ENCODE data around the gene TYW1B. TPM values are rescaled to one million over a fixed set of nuclear protein-coding genes. Genes with fewer than 3 reads are reported as not detected.
"Not testable (repeated sequence)": the region's sequence is repeated elsewhere in the genome, so short reads cannot be mapped to it uniquely, and the experiment has no call there.

TYW1B gene
- total and polyA plus RNA-seq, 4 donors: 0.90 to 10.1 (median 1.6) TPM

GRCh38 chr7:72751978-72752377 lies 76.0 kb downstream of the TYW1B start:
- Histone ChIP-seq H3K9me3 (ENCODE audit: control insufficient read depth in 4 of 4, insufficient read depth in 3 of 4, low read length in 3 of 4) (no peaks in the 10 kb centered on the region), H3K4me3 (no peak overlapping the region), H3K36me3 (ENCODE audit: control insufficient read depth in 4 of 4, insufficient read depth in 4 of 4, low read length in 4 of 4) (peaks cover 0 to 1% (median 0%) of the 10 kb centered on the region in 4 donors), H3K27ac (ENCODE audit: low read depth in 1 of 2, low read length in 1 of 2) (no peak overlapping the region), H3K9ac (ENCODE audit: insufficient read depth in 1 of 2, low read length in 2 of 2) (no peak overlapping the region), H3K27me3 (ENCODE audit: control insufficient read depth in 3 of 3, insufficient read depth in 3 of 3, low read length in 2 of 3) (no peaks in the 10 kb centered on the region), H3K4me1 (ENCODE audit: control insufficient read depth in 5 of 5, insufficient read depth in 5 of 5, low read length in 5 of 5) (no peaks in the 10 kb centered on the region)
- 84 to 86% methylated on average over 2 of the region's 2 CpGs for WGBS, 2 donors
- no peak for DNase-seq
- TF ChIP-seq CTCF (IDR thresholded peaks at IDR 0.05; ENCODE audit: control extremely low read depth, extremely low read depth): no peak
- ATAC-seq (ENCODE audit: insufficient read depth, low FRiP score): no peak

GRCh38 chr7:72751378-72751777 lies 76.6 kb downstream of the TYW1B start:
- no peak overlapping the region for H3K27ac ChIP-seq (ENCODE audit: low read depth in 1 of 2, low read length in 1 of 2)
- no peak for ATAC-seq (ENCODE audit: insufficient read depth, low FRiP score)
- H3K4me1 ChIP-seq (ENCODE audit: control insufficient read depth in 5 of 5, insufficient read depth in 5 of 5, low read length in 5 of 5): no peaks in the 10 kb centered on the region
- no peaks in the 10 kb centered on the region for H3K27me3 ChIP-seq (ENCODE audit: control insufficient read depth in 3 of 3, insufficient read depth in 3 of 3, low read length in 2 of 3)
- H3K4me3 ChIP-seq: no peak overlapping the region
- peaks cover 0 to 1% (median 0%) of the 10 kb centered on the region in 4 donors for H3K36me3 ChIP-seq (ENCODE audit: control insufficient read depth in 4 of 4, insufficient read depth in 4 of 4, low read length in 4 of 4)
- no peak for TF ChIP-seq CTCF (IDR thresholded peaks at IDR 0.05; ENCODE audit: control extremely low read depth, extremely low read depth)
- 96 to 97% methylated on average over 2 of the region's 2 CpGs for WGBS, 2 donors
- no peaks in the 10 kb centered on the region for H3K9me3 ChIP-seq (ENCODE audit: control insufficient read depth in 4 of 4, insufficient read depth in 3 of 4, low read length in 3 of 4)
- no peak for DNase-seq
- no peak overlapping the region for H3K9ac ChIP-seq (ENCODE audit: insufficient read depth in 1 of 2, low read length in 2 of 2)

GRCh38 chr7:72748649-72749048 lies 79.4 kb downstream of the TYW1B start:
- H3K4me1 ChIP-seq (ENCODE audit: control insufficient read depth in 5 of 5, insufficient read depth in 5 of 5, low read length in 5 of 5); H3K9me3 ChIP-seq (ENCODE audit: control insufficient read depth in 4 of 4, insufficient read depth in 3 of 4, low read length in 3 of 4); H3K4me3 ChIP-seq; H3K27ac ChIP-seq (ENCODE audit: low read depth in 1 of 2, low read length in 1 of 2); ATAC-seq (ENCODE audit: insufficient read depth, low FRiP score); H3K27me3 ChIP-seq (ENCODE audit: control insufficient read depth in 3 of 3, insufficient read depth in 3 of 3, low read length in 2 of 3); DNase-seq; H3K36me3 ChIP-seq (ENCODE audit: control insufficient read depth in 4 of 4, insufficient read depth in 4 of 4, low read length in 4 of 4); H3K9ac ChIP-seq (ENCODE audit: insufficient read depth in 1 of 2, low read length in 2 of 2): not testable (repeated sequence)

- not testable (repeated sequence) for H3K27me3 ChIP-seq (ENCODE audit: control insufficient read depth in 3 of 3, insufficient read depth in 3 of 3, low read length in 2 of 3); H3K27ac ChIP-seq (ENCODE audit: low read depth in 1 of 2, low read length in 1 of 2); ATAC-seq (ENCODE audit: insufficient read depth, low FRiP score); H3K4me3 ChIP-seq; H3K9me3 ChIP-seq (ENCODE audit: control insufficient read depth in 4 of 4, insufficient read depth in 3 of 4, low read length in 3 of 4); H3K36me3 ChIP-seq (ENCODE audit: control insufficient read depth in 4 of 4, insufficient read depth in 4 of 4, low read length in 4 of 4); H3K4me1 ChIP-seq (ENCODE audit: control insufficient read depth in 5 of 5, insufficient read depth in 5 of 5, low read length in 5 of 5)
- WGBS, 2 donors: 75 to 81% methylated on average over 10 of the region's 10 CpGs
- H3K9ac ChIP-seq (ENCODE audit: insufficient read depth in 1 of 2, low read length in 2 of 2): peak overlapping the region in 1 of 2 donors; percentile 89
- peak; percentile 19 to 85 (median 77) for DNase-seq
These were observed 83.6 kb downstream of the TYW1B start for GRCh38 chr7:72744244-72744926.

GRCh38 chr7:72743801-72744200 lies 84.2 kb downstream of the TYW1B start:
- not testable (repeated sequence) for H3K4me3 ChIP-seq

GRCh38 chr7:72739716-72740115 lies 88.3 kb downstream of the TYW1B start:
- not testable (repeated sequence) for H3K4me3 ChIP-seq; H3K27me3 ChIP-seq (ENCODE audit: control insufficient read depth in 3 of 3, insufficient read depth in 3 of 3, low read length in 2 of 3); DNase-seq; H3K4me1 ChIP-seq (ENCODE audit: control insufficient read depth in 5 of 5, insufficient read depth in 5 of 5, low read length in 5 of 5); H3K9ac ChIP-seq (ENCODE audit: insufficient read depth in 1 of 2, low read length in 2 of 2); H3K36me3 ChIP-seq (ENCODE audit: control insufficient read depth in 4 of 4, insufficient read depth in 4 of 4, low read length in 4 of 4); H3K27ac ChIP-seq (ENCODE audit: low read depth in 1 of 2, low read length in 1 of 2); ATAC-seq (ENCODE audit: insufficient read depth, low FRiP score); H3K9me3 ChIP-seq (ENCODE audit: control insufficient read depth in 4 of 4, insufficient read depth in 3 of 4, low read length in 3 of 4)
- WGBS, 2 donors: 94 to 97% methylated on average over 6 to 7 of the region's 11 CpGs

More at GRCh38 chr7:72743801-72744200, 84.2 kb downstream of the TYW1B start:
- not testable (repeated sequence) for H3K4me1 ChIP-seq (ENCODE audit: control insufficient read depth in 5 of 5, insufficient read depth in 5 of 5, low read length in 5 of 5); H3K9ac ChIP-seq (ENCODE audit: insufficient read depth in 1 of 2, low read length in 2 of 2); H3K36me3 ChIP-seq (ENCODE audit: control insufficient read depth in 4 of 4, insufficient read depth in 4 of 4, low read length in 4 of 4); H3K27me3 ChIP-seq (ENCODE audit: control insufficient read depth in 3 of 3, insufficient read depth in 3 of 3, low read length in 2 of 3); ATAC-seq (ENCODE audit: insufficient read depth, low FRiP score); H3K27ac ChIP-seq (ENCODE audit: low read depth in 1 of 2, low read length in 1 of 2); H3K9me3 ChIP-seq (ENCODE audit: control insufficient read depth in 4 of 4, insufficient read depth in 3 of 4, low read length in 3 of 4)
- DNase-seq: peak in 2 of 3 donors; percentile 52 to 77
- 89 to 92% methylated on average over 2 of the region's 2 CpGs for WGBS, 2 donors

GRCh38 chr7:72735855-72736254 lies 92.1 kb downstream of the TYW1B start:
- not testable (repeated sequence) for H3K9me3 ChIP-seq (ENCODE audit: control insufficient read depth in 4 of 4, insufficient read depth in 3 of 4, low read length in 3 of 4); H3K36me3 ChIP-seq (ENCODE audit: control insufficient read depth in 4 of 4, insufficient read depth in 4 of 4, low read length in 4 of 4); DNase-seq; H3K27me3 ChIP-seq (ENCODE audit: control insufficient read depth in 3 of 3, insufficient read depth in 3 of 3, low read length in 2 of 3); H3K9ac ChIP-seq (ENCODE audit: insufficient read depth in 1 of 2, low read length in 2 of 2); H3K4me3 ChIP-seq; H3K4me1 ChIP-seq (ENCODE audit: control insufficient read depth in 5 of 5, insufficient read depth in 5 of 5, low read length in 5 of 5); ATAC-seq (ENCODE audit: insufficient read depth, low FRiP score); H3K27ac ChIP-seq (ENCODE audit: low read depth in 1 of 2, low read length in 1 of 2)
- WGBS, 2 donors: 76 to 86% methylated on average over 4 of the region's 4 CpGs
